ENCODE data around the gene DAB2IP.

GRCh38 chr9:121732886-121733285 lies 81.5 kb downstream of the DAB2IP start:
- TF ChIP-seq CTCF (IDR thresholded peaks at IDR 0.05; ENCODE audit: insufficient read depth, low read length, poor library complexity, severe bottlenecking) (no peak), EZH2phosphoT487 (conservative IDR thresholded peaks at IDR 0.05; ENCODE audit: low read length) (no peak)
